Transverse colon (tissue), 4 donors: ENCODE measurements around the gene MTMR12. TPM values are rescaled to one million over a fixed set of nuclear protein-coding genes. Genes with fewer than 3 reads are reported as not detected.

Experiments used
- DNase-seq: peaks from one replicate; pipeline ENCODE4 v3.0.0-alpha.2; 2019
- H3K27ac ChIP-seq, 4 donors: fragments of 200-600 bp; sonication (generic); 2 replicates each; pipeline ENCODE4 v1.5.1; 2016 to 2018; ENCODE audit warnings: inconsistent platforms in 4 of 4
- H3K27me3 ChIP-seq: fragments of 200-600 bp; sonication (generic); 2 replicates; pipeline ENCODE4 v1.5.1; 2017; ENCODE audit warnings: inconsistent platforms
- H3K36me3 ChIP-seq, 4 donors: fragments of 200-600 bp; sonication (generic); 2 replicates each; pipeline ENCODE4 v1.5.1; 2017 to 2019; ENCODE audit warnings: inconsistent platforms in 4 of 4
- H3K4me1 ChIP-seq, 4 donors: fragments of 200-600 bp; sonication (generic); 2 replicates each; pipeline ENCODE4 v1.5.1; 2017 to 2020; ENCODE audit warnings: inconsistent platforms in 4 of 4
- H3K4me3 ChIP-seq, 4 donors: fragments of 200-600 bp; sonication (generic); 1 replicate in 1 of 4; 2 replicates in 3 of 4; pipeline versions ENCODE4 v1.5.1 to v1.6.1; 2017 to 2019; ENCODE audit warnings: inconsistent platforms in 4 of 4
- H3K9me3 ChIP-seq, 2 donors: fragments of 200-600 bp; sonication (generic); 2 replicates each; pipeline ENCODE4 v1.5.1; 2017 to 2019; ENCODE audit warnings: inconsistent platforms in 2 of 2
- CTCF ChIP-seq, 5 experiments: fragments of 200-600 bp in 3 of 5; fragments of 450-650 bp in 2 of 5; sonication (generic) in 3 of 5; IDR thresholded peaks; 1 replicate in 2 of 5; 2 replicates in 3 of 5; pipeline ENCODE4 v1.5.1; 2016 to 2017; ENCODE audit warnings: antibody characterized with exemption in 5 of 5, inconsistent platforms in 3 of 5, mild to moderate bottlenecking in 2 of 5, moderate library complexity in 1 of 5
- EP300 ChIP-seq: sonication (generic); formaldehyde crosslinking; IDR thresholded peaks from one replicate; pipeline ENCODE4 v1.6.1; 2017; ENCODE audit warnings: antibody characterized with exemption, low read depth
- POLR2A ChIP-seq: fragments of 450-650 bp; IDR thresholded peaks from one replicate; pipeline ENCODE4 v1.6.1; 2016; ENCODE audit warnings: antibody characterized with exemption, mild to moderate bottlenecking, moderate library complexity
- POLR2AphosphoS5 ChIP-seq, 3 donors: sonication (generic); formaldehyde crosslinking; IDR thresholded peaks; one replicate each; pipeline ENCODE4 v1.6.1; 2016; ENCODE audit warnings: antibody characterized with exemption in 3 of 3
- WGBS, 2 donors: methylation state at CpG; one replicate each; pipeline ENCODE4 v1.1.5; 2018; ENCODE audit warnings: low coverage in 1 of 2; 5-methylcytosine and 5-hydroxymethylcytosine counted together
- in situ Hi-C, 4 donors: fragments of 200-750 bp; cut with MboI; loops; one replicate each; pipeline versions ENCODE4 v1.15.0 to v1.15.1; 2017; ENCODE audit warnings: low sequenced_read_pairs in 3 of 4, low pct_ligation_motif_present in 1 of 4, low pct_unique_long_range_greater_than_20kb in 1 of 4
- intact Hi-C: fragments of 100-400 bp; cut with DNase I; formaldehyde crosslinking; loops from one replicate; pipeline ENCODE4 v1.15.1; 2023; ENCODE audit warnings: low total_unique reads
- total RNA-seq, 4 donors: library from RNA; depleted of rRNA; stranded (reverse); fragments of >200 nt; gene quantifications; one replicate each; pipeline ENCODE4 v1.1.0, GENCODE V29; 2016

MTMR12 gene
- total RNA-seq, 4 donors from 2014 or later, result 10.1 to 27.9 (median 16.1) TPM

- in situ Hi-C loops, result no loop called here
- Histone ChIP-seq H3K4me1 (no peaks in the 10 kb centered on the region), H3K27me3 (no peaks in the 10 kb centered on the region), H3K27ac (no peak overlapping the region), H3K36me3 (peaks cover 0 to 46% (median 14%) of the 10 kb centered on the region in 4 donors), H3K9me3 (no peaks in the 10 kb centered on the region), H3K4me3 (no peak overlapping the region)
- TF ChIP-seq CTCF (IDR thresholded peaks at IDR 0.05) (no peak), EP300 (no peak), POLR2AphosphoS5 (IDR thresholded peaks at IDR 0.05) (no peak), POLR2A (no peak)
- intact Hi-C loops, result no loop called here
- DNase-seq, result no peak
Observed at GRCh38 chr5:32357658-32358057, 44.9 kb upstream of the MTMR12 start.

- TF ChIP-seq POLR2A (no peak), POLR2AphosphoS5 (IDR thresholded peaks at IDR 0.05) (no peak), EP300 (no peak), CTCF (IDR thresholded peaks at IDR 0.05) (no peak)
- DNase-seq, result no peak
- 77 to 84% methylated on average over 4 of the region's 4 CpGs for WGBS, 2 donors
- intact Hi-C loops, result no loop called here
- H3K27ac ChIP-seq, result no peak overlapping the region
- no peaks in the 10 kb centered on the region for H3K27me3 ChIP-seq
- peaks cover 0 to 39% (median 9%) of the 10 kb centered on the region in 4 donors for H3K36me3 ChIP-seq
- in situ Hi-C loops, result no loop called here
- H3K4me1 ChIP-seq, result no peaks in the 10 kb centered on the region
- no peaks in the 10 kb centered on the region for H3K9me3 ChIP-seq
- H3K4me3 ChIP-seq, result no peak overlapping the region
Observed at GRCh38 chr5:32355686-32356085, 42.9 kb upstream of the MTMR12 start.

- TF ChIP-seq EP300, result no peak
- no peak for TF ChIP-seq CTCF (IDR thresholded peaks at IDR 0.05)
- TF ChIP-seq POLR2A, result no peak
- TF ChIP-seq POLR2AphosphoS5 (IDR thresholded peaks at IDR 0.05), result no peak
- H3K4me1 ChIP-seq, result no peaks in the 10 kb centered on the region
- H3K9me3 ChIP-seq, result no peaks in the 10 kb centered on the region
- no peaks in the 10 kb centered on the region for H3K27me3 ChIP-seq
- intact Hi-C loops (no loop called here), in situ Hi-C loops (no loop called here)
- WGBS, 2 donors, result 94% methylated on average over 7 to 9 of the region's 9 CpGs
- H3K4me3 ChIP-seq, result no peak overlapping the region
- no peak overlapping the region for H3K27ac ChIP-seq
- peaks cover 0 to 34% (median 7%) of the 10 kb centered on the region in 4 donors for H3K36me3 ChIP-seq
- DNase-seq, result no peak
Observed at GRCh38 chr5:32353420-32353819, 40.7 kb upstream of the MTMR12 start.

- Histone ChIP-seq H3K9me3 (no peaks in the 10 kb centered on the region), H3K27me3 (no peaks in the 10 kb centered on the region), H3K4me3 (no peak overlapping the region), H3K27ac (no peak overlapping the region), H3K36me3 (peaks cover 0 to 33% (median 7%) of the 10 kb centered on the region in 4 donors), H3K4me1 (no peaks in the 10 kb centered on the region)
- no peak for DNase-seq
- in situ Hi-C loops, result no loop called here
- intact Hi-C loops, result no loop called here
- TF ChIP-seq POLR2AphosphoS5 (IDR thresholded peaks at IDR 0.05) (no peak), POLR2A (no peak), EP300 (no peak), CTCF (IDR thresholded peaks at IDR 0.05) (no peak)
- WGBS, 2 donors, result 89 to 92% methylated on average over 7 to 8 of the region's 8 CpGs
Observed at GRCh38 chr5:32352685-32353084, 39.9 kb upstream of the MTMR12 start.
